Gastroesophageal sphincter (tissue), 4 donors: Measurements from ENCODE around the gene ARID1B. TPM values are rescaled to one million over a fixed set of nuclear protein-coding genes. Genes with fewer than 3 reads are reported as not detected.

Source experiments
- ATAC-seq: fragments of 150-250 bp; one replicate; pipeline ENCODE4 v1.9.1; 2016; ENCODE audit warnings: mild to moderate bottlenecking, moderate library complexity
- H3K27ac ChIP-seq, 4 donors: fragments of 200-600 bp; sonication (generic) in 3 of 4; 1 replicate in 3 of 4; 2 replicates in 1 of 4; pipeline ENCODE4 v1.5.1; 2016 to 2019
- H3K27me3 ChIP-seq: fragments of 200-600 bp; sonication (generic); one replicate; pipeline ENCODE4 v1.5.1; 2019
- H3K36me3 ChIP-seq, 2 donors: fragments of 200-600 bp; sonication (generic); one replicate each; pipeline ENCODE4 v1.5.1; 2019; ENCODE audit warnings: control low read depth in 1 of 2
- H3K4me1 ChIP-seq, 3 donors: fragments of 200-600 bp; sonication (generic); 1 replicate in 2 of 3; 2 replicates in 1 of 3; pipeline ENCODE4 v1.5.1; 2016 to 2019; ENCODE audit warnings: control low read depth in 2 of 3
- H3K4me3 ChIP-seq, 2 donors: fragments of 200-600 bp; sonication (generic); one replicate each; pipeline ENCODE4 v1.5.1; 2019; ENCODE audit warnings: mild to moderate bottlenecking in 1 of 2, moderate library complexity in 1 of 2
- H3K9me3 ChIP-seq, 3 donors: fragments of 200-600 bp; sonication (generic); one replicate each; pipeline ENCODE4 v1.5.1; 2017 to 2019; ENCODE audit warnings: control low read depth in 2 of 3
- EP300 ChIP-seq: sonication (generic); formaldehyde crosslinking; IDR thresholded peaks from one replicate; pipeline ENCODE4 v1.6.1; 2017; ENCODE audit warnings: antibody characterized with exemption, mild to moderate bottlenecking
- POLR2A ChIP-seq, 2 donors: fragments of 450-650 bp; IDR thresholded peaks; one replicate each; pipeline ENCODE4 v1.6.1; 2017; ENCODE audit warnings: antibody characterized with exemption in 2 of 2, mild to moderate bottlenecking in 2 of 2, moderate library complexity in 1 of 2
- POLR2AphosphoS5 ChIP-seq: sonication (generic); formaldehyde crosslinking; IDR thresholded peaks from one replicate; pipeline ENCODE4 v1.6.1; 2017; ENCODE audit warnings: antibody characterized with exemption
- WGBS, 2 donors: methylation state at CpG; one replicate each; pipeline ENCODE4 v1.1.5; 2018; ENCODE audit warnings: low coverage in 1 of 2; 5-methylcytosine and 5-hydroxymethylcytosine counted together
- total RNA-seq, 4 donors: library from RNA; depleted of rRNA; stranded (reverse); fragments of >200 nt; gene quantifications; one replicate each; pipeline ENCODE4 v1.1.0, GENCODE V29; 2016
- TF ChIP-seq, protein P1 (sequence below), 4 experiments: fragments of 200-600 bp in 2 of 4; fragments of 450-650 bp in 2 of 4; sonication (generic) in 1 of 4; IDR thresholded peaks; one replicate each; pipeline ENCODE4 v1.5.1; 2017 to 2019; ENCODE audit warnings: antibody characterized with exemption in 4 of 4, mild to moderate bottlenecking in 2 of 4, moderate library complexity in 2 of 4

ARID1B gene
- total RNA-seq, 4 donors from 2014 or later = 40.0 to 106 (median 79.7) TPM

DNA sequence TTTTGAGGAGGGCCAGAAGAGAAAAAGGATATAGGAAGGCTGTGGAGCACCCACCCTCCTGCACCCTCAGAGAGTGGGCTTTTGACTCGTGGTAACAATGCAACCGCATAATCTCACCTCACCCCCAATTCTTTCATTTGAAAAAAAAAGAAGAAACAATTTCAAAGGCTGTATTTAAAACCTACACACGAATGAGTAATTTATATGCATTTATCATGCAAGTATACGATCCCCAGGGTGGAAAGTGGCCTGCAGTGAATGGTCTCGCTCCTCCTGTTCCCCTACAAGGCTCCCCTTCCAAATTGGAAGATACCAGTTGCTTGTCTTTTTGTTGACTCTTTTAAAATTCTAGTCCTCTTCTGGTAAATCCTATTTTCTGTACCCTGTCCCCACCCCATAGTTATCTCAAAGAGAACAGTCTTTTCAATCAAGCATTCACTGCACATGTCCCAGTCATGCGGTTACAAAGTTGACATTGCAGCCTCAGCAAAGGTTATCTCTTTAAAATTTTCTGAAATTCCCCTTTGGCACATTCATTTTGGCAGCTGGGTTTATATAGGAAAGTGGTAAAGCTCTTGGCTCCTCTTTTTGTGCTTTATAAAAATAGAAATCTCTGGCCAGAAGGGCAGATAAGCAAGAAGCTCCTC lies 110.6 kb downstream of the ARID1B start:
- peaks cover 0 to 73% (median 25%) of the 10 kb centered on the region in 3 donors for H3K4me1 ChIP-seq
- no peak for ATAC-seq
- no peaks in the 10 kb centered on the region for H3K36me3 ChIP-seq
- H3K9me3 ChIP-seq = no peaks in the 10 kb centered on the region
- H3K27me3 ChIP-seq = no peaks in the 10 kb centered on the region
- no peak overlapping the region for H3K27ac ChIP-seq
- no peak overlapping the region for H3K4me3 ChIP-seq
- TF ChIP-seq, protein P1, sequence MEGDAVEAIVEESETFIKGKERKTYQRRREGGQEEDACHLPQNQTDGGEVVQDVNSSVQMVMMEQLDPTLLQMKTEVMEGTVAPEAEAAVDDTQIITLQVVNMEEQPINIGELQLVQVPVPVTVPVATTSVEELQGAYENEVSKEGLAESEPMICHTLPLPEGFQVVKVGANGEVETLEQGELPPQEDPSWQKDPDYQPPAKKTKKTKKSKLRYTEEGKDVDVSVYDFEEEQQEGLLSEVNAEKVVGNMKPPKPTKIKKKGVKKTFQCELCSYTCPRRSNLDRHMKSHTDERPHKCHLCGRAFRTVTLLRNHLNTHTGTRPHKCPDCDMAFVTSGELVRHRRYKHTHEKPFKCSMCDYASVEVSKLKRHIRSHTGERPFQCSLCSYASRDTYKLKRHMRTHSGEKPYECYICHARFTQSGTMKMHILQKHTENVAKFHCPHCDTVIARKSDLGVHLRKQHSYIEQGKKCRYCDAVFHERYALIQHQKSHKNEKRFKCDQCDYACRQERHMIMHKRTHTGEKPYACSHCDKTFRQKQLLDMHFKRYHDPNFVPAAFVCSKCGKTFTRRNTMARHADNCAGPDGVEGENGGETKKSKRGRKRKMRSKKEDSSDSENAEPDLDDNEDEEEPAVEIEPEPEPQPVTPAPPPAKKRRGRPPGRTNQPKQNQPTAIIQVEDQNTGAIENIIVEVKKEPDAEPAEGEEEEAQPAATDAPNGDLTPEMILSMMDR (IDR thresholded peaks at IDR 0.05) = no peak
- TF ChIP-seq POLR2AphosphoS5 (no peak), POLR2A (IDR thresholded peaks at IDR 0.05) (no peak), EP300 (no peak)
- 72 to 94% methylated on average over 6 of the region's 6 CpGs for WGBS, 2 donors

DNA sequence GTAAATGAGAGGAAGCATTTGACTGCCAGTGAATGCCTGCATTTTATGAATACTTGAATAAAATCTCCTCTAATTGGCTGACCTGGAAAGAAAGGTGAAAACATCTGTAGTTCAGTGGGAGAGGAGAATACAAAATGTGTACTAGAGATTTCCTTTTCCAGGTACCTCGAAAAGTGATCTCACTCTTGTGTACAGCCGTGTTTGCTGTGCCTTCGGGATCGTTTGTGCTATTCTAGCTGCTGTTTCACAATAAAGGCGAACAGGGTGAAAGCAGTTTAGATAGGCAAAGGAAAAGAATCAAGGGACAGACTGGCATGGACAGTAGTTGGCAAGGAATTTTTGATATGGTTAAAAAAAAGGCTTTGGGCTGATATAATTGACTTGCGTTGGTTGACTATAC lies 112.3 kb downstream of the ARID1B start:
- no peak overlapping the region for H3K27ac ChIP-seq
- TF ChIP-seq, protein P1 (IDR thresholded peaks at IDR 0.05) = no peak
- TF ChIP-seq POLR2A (IDR thresholded peaks at IDR 0.05) = no peak
- TF ChIP-seq EP300 = no peak
- TF ChIP-seq POLR2AphosphoS5 = no peak
- H3K27me3 ChIP-seq = no peaks in the 10 kb centered on the region
- no peak for ATAC-seq
- no peaks in the 10 kb centered on the region for H3K36me3 ChIP-seq
- H3K4me3 ChIP-seq = no peak overlapping the region
- H3K4me1 ChIP-seq = peaks cover 0 to 59% (median 21%) of the 10 kb centered on the region in 3 donors
- 88 to 94% methylated on average over 2 to 6 of the region's 6 CpGs for WGBS, 2 donors
- no peaks in the 10 kb centered on the region for H3K9me3 ChIP-seq

- Histone ChIP-seq H3K9me3 (no peaks in the 10 kb centered on the region), H3K27ac (no peak overlapping the region), H3K27me3 (no peaks in the 10 kb centered on the region), H3K4me1 (peaks cover 0 to 56% (median 21%) of the 10 kb centered on the region in 3 donors), H3K36me3 (no peaks in the 10 kb centered on the region), H3K4me3 (no peak overlapping the region)
- WGBS, 2 donors = 87 to 92% methylated on average over 3 of the region's 3 CpGs
- no peak for TF ChIP-seq POLR2AphosphoS5
- TF ChIP-seq, protein P1 (IDR thresholded peaks at IDR 0.05) = no peak
- TF ChIP-seq POLR2A (IDR thresholded peaks at IDR 0.05) = no peak
- TF ChIP-seq EP300 = no peak
- ATAC-seq = no peak
Observed at GRCh38 chr6:156889986-156890385, 112.8 kb downstream of the ARID1B start.

- Histone ChIP-seq H3K9me3 (no peaks in the 10 kb centered on the region), H3K27me3 (no peaks in the 10 kb centered on the region), H3K4me3 (no peak overlapping the region), H3K4me1 (peaks cover 0 to 51% (median 21%) of the 10 kb centered on the region in 3 donors), H3K27ac (no peak overlapping the region), H3K36me3 (no peaks in the 10 kb centered on the region)
- WGBS, 2 donors = 24 to 45% methylated on average over 2 of the region's 2 CpGs
- ATAC-seq = no peak
- TF ChIP-seq EP300 (no peak), POLR2AphosphoS5 (no peak), POLR2A (IDR thresholded peaks at IDR 0.05) (no peak)
- TF ChIP-seq, protein P1 (IDR thresholded peaks at IDR 0.05) = no peak
Observed at GRCh38 chr6:156890627-156891314, 113.6 kb downstream of the ARID1B start.
